OCI-LY7 (cell line): Measurements from ENCODE around the gene ROPN1L.

ENCODE experiments used
- EZH2phosphoT487 ChIP-seq: fragments of 200-600 bp; sonication (generic); IDR thresholded peaks from 2 replicates; pipeline ENCODE4 v1.6.1; 2018; ENCODE audit warnings: low read depth, borderline replicate concordance, mild to moderate bottlenecking, mixed run types, antibody characterized with exemption, low read length, moderate library complexity, mixed read lengths
- TF ChIP-seq, protein P1 (sequence below): fragments of 200-600 bp; sonication (generic); conservative IDR thresholded peaks from 2 replicates; pipeline ENCODE4 v1.5.1; 2014; ENCODE audit warnings: mild to moderate bottlenecking, antibody characterized with exemption, low read length, moderate library complexity, mixed read lengths

DNA sequence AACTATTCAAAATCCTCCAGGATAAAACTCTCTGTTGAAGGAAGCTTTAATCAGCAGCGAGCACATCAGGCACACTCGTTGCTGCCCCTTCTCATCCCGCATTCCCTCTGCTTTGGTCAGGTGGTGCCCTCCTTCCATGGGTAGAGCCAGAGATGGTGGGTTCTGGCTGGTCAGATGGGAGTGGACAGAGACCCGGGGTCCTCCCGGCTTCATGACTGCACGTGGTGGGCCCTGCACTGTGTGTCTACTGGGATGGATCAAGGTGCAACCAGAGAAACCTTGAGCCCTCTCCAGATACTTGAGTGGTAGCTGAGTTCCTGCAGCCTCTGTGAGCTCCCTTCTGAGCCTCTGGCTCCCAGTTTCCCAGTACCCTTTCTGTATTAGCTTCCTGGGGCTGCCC is 36.3 kb downstream of the ROPN1L start:
- TF ChIP-seq, protein P1, sequence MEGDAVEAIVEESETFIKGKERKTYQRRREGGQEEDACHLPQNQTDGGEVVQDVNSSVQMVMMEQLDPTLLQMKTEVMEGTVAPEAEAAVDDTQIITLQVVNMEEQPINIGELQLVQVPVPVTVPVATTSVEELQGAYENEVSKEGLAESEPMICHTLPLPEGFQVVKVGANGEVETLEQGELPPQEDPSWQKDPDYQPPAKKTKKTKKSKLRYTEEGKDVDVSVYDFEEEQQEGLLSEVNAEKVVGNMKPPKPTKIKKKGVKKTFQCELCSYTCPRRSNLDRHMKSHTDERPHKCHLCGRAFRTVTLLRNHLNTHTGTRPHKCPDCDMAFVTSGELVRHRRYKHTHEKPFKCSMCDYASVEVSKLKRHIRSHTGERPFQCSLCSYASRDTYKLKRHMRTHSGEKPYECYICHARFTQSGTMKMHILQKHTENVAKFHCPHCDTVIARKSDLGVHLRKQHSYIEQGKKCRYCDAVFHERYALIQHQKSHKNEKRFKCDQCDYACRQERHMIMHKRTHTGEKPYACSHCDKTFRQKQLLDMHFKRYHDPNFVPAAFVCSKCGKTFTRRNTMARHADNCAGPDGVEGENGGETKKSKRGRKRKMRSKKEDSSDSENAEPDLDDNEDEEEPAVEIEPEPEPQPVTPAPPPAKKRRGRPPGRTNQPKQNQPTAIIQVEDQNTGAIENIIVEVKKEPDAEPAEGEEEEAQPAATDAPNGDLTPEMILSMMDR: no peak
- TF ChIP-seq EZH2phosphoT487: no peak
